ENCODE data around the gene HS6ST2.

- TF ChIP-seq, protein P1, sequence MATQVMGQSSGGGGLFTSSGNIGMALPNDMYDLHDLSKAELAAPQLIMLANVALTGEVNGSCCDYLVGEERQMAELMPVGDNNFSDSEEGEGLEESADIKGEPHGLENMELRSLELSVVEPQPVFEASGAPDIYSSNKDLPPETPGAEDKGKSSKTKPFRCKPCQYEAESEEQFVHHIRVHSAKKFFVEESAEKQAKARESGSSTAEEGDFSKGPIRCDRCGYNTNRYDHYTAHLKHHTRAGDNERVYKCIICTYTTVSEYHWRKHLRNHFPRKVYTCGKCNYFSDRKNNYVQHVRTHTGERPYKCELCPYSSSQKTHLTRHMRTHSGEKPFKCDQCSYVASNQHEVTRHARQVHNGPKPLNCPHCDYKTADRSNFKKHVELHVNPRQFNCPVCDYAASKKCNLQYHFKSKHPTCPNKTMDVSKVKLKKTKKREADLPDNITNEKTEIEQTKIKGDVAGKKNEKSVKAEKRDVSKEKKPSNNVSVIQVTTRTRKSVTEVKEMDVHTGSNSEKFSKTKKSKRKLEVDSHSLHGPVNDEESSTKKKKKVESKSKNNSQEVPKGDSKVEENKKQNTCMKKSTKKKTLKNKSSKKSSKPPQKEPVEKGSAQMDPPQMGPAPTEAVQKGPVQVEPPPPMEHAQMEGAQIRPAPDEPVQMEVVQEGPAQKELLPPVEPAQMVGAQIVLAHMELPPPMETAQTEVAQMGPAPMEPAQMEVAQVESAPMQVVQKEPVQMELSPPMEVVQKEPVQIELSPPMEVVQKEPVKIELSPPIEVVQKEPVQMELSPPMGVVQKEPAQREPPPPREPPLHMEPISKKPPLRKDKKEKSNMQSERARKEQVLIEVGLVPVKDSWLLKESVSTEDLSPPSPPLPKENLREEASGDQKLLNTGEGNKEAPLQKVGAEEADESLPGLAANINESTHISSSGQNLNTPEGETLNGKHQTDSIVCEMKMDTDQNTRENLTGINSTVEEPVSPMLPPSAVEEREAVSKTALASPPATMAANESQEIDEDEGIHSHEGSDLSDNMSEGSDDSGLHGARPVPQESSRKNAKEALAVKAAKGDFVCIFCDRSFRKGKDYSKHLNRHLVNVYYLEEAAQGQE (IDR thresholded peaks at IDR 0.05; ENCODE audit: insufficient read depth in 1 of 2, low read depth in 2 of 2, low read length in 2 of 2) = no peak
- TF ChIP-seq SIN3A (IDR thresholded peaks at IDR 0.05; ENCODE audit: borderline replicate concordance, insufficient read depth, low read length) (no peak), POLR2AphosphoS5 (IDR thresholded peaks at IDR 0.05; ENCODE audit: low read depth, low read length) (no peak), TAF1 (IDR thresholded peaks at IDR 0.05; ENCODE audit: borderline replicate concordance, insufficient read depth, low read length) (no peak)
These were observed 230.1 kb downstream of the HS6ST2 start for GRCh38 chrX:132728296-132728695.

All from PFSK-1 (cell line).